IPS DF 6.9 (cell line): ENCODE measurements around the gene VWA5B2.

Source experiments
- DNase-seq: peaks from one replicate; pipeline ENCODE4 v3.0.0-alpha.2; 2013; ENCODE audit warnings: low read depth, low spot score
- H3K27ac ChIP-seq: one replicate; pipeline ENCODE4 v1.5.1; 2013; ENCODE audit warnings: low read length, control low read depth
- H3K27me3 ChIP-seq: 2 replicates; pipeline ENCODE4 v1.6.1; 2013; ENCODE audit warnings: mild to moderate bottlenecking, low read length; ENCODE audit not compliant: control insufficient read depth, insufficient read depth
- H3K36me3 ChIP-seq: 2 replicates; pipeline ENCODE4 v1.6.1; 2013; ENCODE audit warnings: low read length; ENCODE audit not compliant: control insufficient read depth, insufficient read depth
- H3K4me1 ChIP-seq: 2 replicates; pipeline ENCODE4 v1.6.1; 2013; ENCODE audit warnings: low read length; ENCODE audit not compliant: control insufficient read depth, insufficient read depth
- H3K4me3 ChIP-seq: 2 replicates; pipeline ENCODE4 v1.5.1; 2013; ENCODE audit warnings: mild to moderate bottlenecking, low read length
- H3K9me3 ChIP-seq: 2 replicates; pipeline ENCODE4 v1.6.1; 2013; ENCODE audit warnings: low read length, inconsistent platforms; ENCODE audit not compliant: control insufficient read depth, insufficient read depth
- WGBS: extraction: QIAGEN DNeasy Blood & Tissue Kit; methylation state at CpG from one replicate; pipeline ENCODE4 v1.1.7; 2013; ENCODE audit warnings: mixed read lengths, missing lambda C conversion rate; ENCODE audit not compliant: insufficient read length, insufficient coverage; 5-methylcytosine and 5-hydroxymethylcytosine counted together

VWA5B2 gene

DNA sequence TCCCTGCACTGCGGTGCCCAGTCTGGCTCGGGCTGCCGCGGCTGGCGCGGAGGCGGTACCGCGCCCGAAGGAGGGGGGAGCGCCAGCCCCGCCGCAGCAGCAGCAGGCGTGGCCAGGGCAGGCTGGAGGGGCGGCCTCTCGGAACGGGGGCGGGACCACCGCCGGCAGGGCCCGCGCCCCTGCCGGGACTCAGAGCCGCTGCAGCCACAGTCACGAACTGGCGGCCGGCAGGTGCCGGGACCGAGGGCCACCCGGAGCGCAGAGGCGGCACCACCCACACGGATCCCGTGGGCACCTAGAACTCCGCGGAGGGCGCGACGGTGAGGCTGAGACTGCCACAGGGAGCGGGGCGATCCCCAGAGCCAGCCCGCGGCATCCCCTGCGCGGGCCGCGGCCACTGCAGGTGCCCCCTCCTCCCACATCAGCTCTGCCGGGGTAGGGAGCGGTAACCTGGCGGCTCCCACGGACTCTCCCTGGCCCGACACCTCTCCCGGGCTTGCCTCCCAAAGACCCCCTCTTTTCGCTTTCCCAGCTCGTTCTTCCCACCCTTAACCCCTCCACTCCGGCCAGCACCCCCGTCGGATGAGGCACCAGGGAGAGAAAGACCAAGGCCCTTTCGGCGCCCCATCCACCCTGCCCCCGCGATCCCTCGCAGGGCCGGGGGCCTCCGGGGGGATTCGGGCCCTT lies at the start of gene VWA5B2:
TSS of gene VWA5B2 (plus strand) at position 192 of the 687 bp plus-strand sequence. CDS start 944 bp downstream, outside the sequence.
- WGBS: no CpG with 5 or more reads among the region's 66 CpGs
- no peak for DNase-seq

DNA sequence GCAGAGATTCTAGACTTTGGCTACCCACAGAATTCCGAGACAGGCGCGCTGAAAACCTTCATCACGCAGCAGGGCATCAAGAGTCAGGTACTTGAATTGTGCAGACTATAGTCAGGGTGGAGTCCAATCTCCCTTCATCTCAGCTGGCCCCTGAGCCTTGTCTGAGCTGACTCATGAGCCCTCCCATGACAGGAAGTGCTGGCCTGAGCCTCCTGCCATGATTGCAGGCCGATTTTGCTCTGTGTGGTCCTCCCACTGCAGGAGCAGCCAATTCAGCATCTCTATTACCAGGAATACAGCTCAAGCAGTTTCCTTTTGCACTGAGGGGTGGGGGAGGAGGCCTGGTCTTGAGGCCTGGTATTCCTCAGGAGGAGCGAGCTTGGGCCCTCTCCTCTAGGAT lies 49.2 kb upstream of the VWA5B2 start:
- no peaks in the 10 kb centered on the region for H3K9me3 ChIP-seq
- H3K27me3 ChIP-seq: no peaks in the 10 kb centered on the region
- H3K36me3 ChIP-seq: peaks cover 41% of the 10 kb centered on the region
- H3K27ac ChIP-seq: no peak overlapping the region
- H3K4me3 ChIP-seq: no peak overlapping the region
- WGBS: no CpG with 5 or more reads among the region's 6 CpGs
- no peak for DNase-seq
- H3K4me1 ChIP-seq: peaks cover 1% of the 10 kb centered on the region; the same call in 1 of the 2 replicates

More for the DNA sequence above, at the start of gene VWA5B2:
- H3K27ac ChIP-seq: no peak within 1 kb of the TSS
- H3K9me3 ChIP-seq: no peaks in the 10 kb centered on the region
- peaks cover 2% of the 10 kb centered on the region; the same call in 1 of the 2 replicates for H3K4me1 ChIP-seq
- peak within 1 kb of the TSS; percentile 34; the same call in 1 of the 2 replicates for H3K4me3 ChIP-seq
- H3K36me3 ChIP-seq: no peaks in the 10 kb centered on the region
- peaks cover 46% of the 10 kb centered on the region for H3K27me3 ChIP-seq

DNA sequence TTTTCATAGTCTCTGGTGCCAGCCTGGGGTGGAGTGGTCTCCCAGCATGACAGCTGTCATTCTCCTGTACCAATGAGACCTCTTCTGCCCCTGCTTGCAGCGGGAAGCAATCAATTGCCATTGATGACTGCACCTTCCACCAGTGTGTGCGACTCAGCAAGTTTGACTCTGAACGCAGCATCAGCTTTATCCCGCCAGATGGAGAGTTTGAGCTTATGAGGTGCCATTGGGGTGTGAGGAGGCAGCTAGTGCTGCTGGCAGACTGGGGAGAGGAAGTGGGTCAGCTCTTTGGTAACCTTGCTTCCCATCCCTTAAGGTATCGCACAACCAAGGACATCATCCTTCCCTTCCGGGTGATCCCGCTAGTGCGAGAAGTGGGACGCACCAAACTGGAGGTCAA lies 47.8 kb upstream of the VWA5B2 start:
- Histone ChIP-seq H3K27ac (no peak overlapping the region), H3K36me3 (peaks cover 41% of the 10 kb centered on the region), H3K4me3 (no peak overlapping the region), H3K4me1 (peaks cover 1% of the 10 kb centered on the region; the same call in 1 of the 2 replicates), H3K9me3 (no peaks in the 10 kb centered on the region), H3K27me3 (no peaks in the 10 kb centered on the region)
- no peak for DNase-seq
- no CpG with 5 or more reads among the region's 9 CpGs for WGBS

DNA sequence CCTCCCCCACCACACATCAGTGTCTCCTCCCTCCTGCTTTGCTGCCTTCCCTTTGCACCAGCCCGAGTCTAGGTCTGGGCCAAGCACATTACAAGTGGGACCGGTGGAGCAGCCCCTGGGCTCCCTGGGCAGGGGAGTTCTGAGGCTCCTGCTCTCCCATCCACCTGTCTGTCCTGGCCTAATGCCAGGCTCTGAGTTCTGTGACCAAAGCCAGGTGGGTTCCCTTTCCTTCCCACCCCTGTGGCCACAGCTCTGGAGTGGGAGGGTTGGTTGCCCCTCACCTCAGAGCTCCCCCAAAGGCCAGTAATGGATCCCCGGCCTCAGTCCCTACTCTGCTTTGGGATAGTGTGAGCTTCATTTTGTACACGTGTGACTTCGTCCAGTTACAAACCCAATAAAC lies 45.7 kb upstream of the VWA5B2 start:
- WGBS: no CpG with 5 or more reads among the region's 5 CpGs
- Histone ChIP-seq H3K36me3 (peaks cover 32% of the 10 kb centered on the region), H3K27me3 (no peaks in the 10 kb centered on the region), H3K27ac (no peak overlapping the region), H3K9me3 (no peaks in the 10 kb centered on the region), H3K4me3 (no peak overlapping the region), H3K4me1 (no peaks in the 10 kb centered on the region)
- DNase-seq: no peak

DNA sequence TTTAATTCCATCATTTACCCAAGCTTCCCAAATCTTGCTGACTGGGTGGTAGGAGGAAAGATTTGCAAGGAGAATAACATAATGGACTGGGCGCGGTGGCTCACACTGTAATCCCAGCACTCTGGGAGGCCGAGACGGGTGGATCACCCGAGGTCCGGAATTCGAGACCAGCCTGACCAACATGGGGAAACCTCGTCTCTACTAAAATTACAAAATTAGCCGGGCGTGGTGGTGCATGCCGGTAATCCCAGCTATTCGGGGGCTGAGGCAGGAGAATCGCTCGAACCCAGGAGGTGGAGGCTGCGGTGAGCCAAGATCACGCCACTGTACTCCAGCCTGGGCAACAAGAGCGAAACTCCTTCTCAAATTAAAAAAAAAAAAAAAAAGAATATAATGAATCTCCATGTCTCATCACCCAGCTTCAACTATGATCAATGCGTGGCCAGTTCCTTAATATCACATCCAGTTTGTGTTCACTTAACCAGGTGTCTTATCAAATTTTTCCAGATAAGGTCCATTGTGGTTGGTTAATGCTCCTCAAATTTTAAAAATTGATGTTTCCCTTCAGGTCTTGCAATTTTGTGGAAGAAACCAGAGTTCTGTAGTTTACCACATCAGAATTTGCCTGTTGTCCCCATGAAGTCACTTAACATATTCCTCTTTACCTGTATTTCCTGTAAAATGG lies 44.7 kb upstream of the VWA5B2 start:
- Histone ChIP-seq H3K4me3 (no peak overlapping the region), H3K27ac (no peak overlapping the region), H3K4me1 (no peaks in the 10 kb centered on the region), H3K9me3 (no peaks in the 10 kb centered on the region), H3K27me3 (no peaks in the 10 kb centered on the region), H3K36me3 (peaks cover 37% of the 10 kb centered on the region)
- DNase-seq: no peak
- WGBS: no CpG with 5 or more reads among the region's 18 CpGs

DNA sequence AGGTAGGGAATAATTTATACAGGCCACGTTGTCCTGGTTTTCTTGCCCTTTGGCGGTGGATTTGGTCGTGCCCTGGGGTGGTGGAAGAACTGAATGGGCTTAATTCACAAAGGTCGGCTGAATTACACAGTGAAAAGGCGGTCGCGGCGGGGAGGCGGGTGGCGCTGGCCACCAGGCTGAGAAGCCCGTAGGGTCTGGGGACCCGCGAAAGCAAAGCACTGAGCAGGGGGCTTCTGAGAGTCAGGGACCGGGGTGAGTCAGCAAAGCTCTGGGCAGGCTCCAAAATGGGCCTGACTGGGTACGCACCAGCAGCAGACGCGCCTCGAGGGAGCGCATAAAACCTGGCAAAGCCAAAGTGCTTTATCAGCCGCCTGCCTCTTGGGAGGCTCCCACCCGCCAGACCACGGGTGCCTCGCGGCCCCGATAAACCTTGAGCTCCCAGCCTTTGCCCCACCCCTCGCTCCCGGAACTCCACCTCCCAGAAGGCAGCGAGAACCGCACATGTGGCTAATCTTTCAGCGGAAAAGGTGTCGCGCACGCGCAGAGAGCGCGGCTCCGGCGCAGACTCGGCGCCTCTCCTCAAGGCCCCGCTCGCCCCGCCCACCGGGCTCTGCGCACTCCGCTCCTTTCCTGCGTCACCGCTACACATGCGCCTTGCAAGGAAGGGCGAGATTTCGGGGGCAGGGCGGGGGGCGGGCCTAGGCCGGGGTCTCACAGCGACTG lies 43.8 kb upstream of the VWA5B2 start:
- H3K36me3 ChIP-seq: peaks cover 34% of the 10 kb centered on the region

DNA sequence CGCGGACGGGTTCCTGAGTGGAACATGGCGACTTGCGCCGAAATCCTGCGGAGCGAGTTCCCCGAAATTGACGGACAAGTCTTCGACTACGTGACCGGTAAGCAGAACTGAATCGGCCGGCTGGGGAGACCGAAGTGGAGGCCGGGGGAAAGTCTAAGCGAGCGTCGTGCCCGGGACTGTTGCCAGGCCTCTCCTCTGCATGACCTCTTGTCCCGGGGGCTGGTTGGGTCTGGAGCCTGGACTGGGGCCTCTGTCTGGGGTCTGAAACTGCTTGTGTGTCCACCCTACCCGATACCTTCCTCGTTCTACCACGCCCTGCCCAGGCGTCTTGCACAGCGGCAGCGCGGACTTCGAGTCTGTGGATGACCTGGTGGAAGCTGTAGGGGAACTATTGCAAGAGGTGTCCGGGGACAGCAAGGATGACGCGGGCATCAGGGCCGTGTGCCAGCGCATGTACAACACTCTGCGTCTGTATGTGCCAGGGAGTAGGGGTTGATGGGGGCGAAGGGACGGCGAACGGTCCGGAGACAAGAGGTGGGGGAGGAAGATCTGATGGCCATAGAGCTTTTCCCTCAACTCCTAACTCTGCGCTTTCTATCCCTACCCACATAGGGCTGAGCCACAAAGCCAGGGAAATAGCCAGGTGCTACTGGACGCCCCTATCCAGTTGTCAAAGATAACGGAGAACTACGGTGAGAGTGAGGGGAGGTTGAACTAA lies 43.0 kb upstream of the VWA5B2 start, which contains the start of gene ABCF3:
TSS of gene ABCF3 (plus strand) at position 16 of the 718 bp plus-strand sequence. CDS start at position 25, 9 bp downstream.
- H3K9me3 ChIP-seq: no peaks in the 10 kb centered on the region
- H3K36me3 ChIP-seq: peaks cover 27% of the 10 kb centered on the region
- no peak for DNase-seq
- no peaks in the 10 kb centered on the region for H3K4me1 ChIP-seq
- H3K27me3 ChIP-seq: no peaks in the 10 kb centered on the region
- H3K4me3 ChIP-seq: peak within 1 kb of the TSS; percentile 59
- H3K27ac ChIP-seq: no peak within 1 kb of the TSS
- no CpG with 5 or more reads among the region's 45 CpGs for WGBS

More for the DNA sequence above, 43.8 kb upstream of the VWA5B2 start:
- Histone ChIP-seq H3K27ac (no peak overlapping the region), H3K9me3 (no peaks in the 10 kb centered on the region), H3K27me3 (no peaks in the 10 kb centered on the region), H3K4me1 (no peaks in the 10 kb centered on the region), H3K4me3 (peak overlapping the region; percentile 59; the same call in 1 of the 2 replicates)
- WGBS: no CpG with 5 or more reads among the region's 55 CpGs
- DNase-seq: peak; percentile 99

DNA sequence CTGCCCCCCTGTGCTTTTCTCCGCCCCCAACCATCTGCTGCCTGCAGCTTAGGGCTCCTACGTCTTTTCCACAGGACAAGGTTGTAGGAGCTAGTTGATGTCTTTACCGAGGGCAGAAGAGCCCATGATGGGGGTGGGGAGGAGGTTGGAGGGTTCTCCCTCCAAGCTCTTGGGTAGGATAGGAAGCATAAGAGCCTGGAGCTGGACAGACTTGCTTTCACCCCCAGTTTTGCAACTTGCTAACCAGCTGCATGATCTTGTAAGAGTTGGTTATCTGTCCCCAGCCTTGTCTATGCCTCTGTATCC lies 42.5 kb upstream of the VWA5B2 start:
- Histone ChIP-seq H3K27ac (no peak overlapping the region), H3K36me3 (peaks cover 22% of the 10 kb centered on the region), H3K4me1 (no peaks in the 10 kb centered on the region), H3K9me3 (no peaks in the 10 kb centered on the region), H3K4me3 (peak overlapping the region; percentile 59; the same call in 1 of the 2 replicates), H3K27me3 (no peaks in the 10 kb centered on the region)
- DNase-seq: no peak
- WGBS: no CpG with 5 or more reads among the region's 3 CpGs

DNA sequence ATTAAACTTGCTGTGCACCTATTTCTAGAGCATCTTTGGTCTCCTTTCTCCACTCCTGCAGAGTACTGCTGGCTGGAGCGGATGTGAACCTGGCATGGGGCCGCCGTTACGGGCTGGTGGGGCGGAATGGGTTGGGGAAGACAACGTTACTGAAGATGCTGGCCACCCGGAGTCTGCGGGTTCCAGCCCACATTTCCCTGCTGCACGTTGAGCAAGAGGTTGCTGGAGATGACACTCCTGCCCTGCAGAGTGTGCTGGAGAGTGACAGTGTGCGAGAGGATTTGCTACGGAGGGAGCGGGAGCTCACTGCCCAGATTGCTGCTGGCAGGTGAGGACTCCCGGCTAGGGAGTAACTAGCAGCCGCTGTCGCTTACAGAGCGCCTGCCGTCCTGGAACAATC lies 41.3 kb upstream of the VWA5B2 start:
- DNase-seq: no peak
- WGBS: no CpG with 5 or more reads among the region's 17 CpGs
- Histone ChIP-seq H3K4me3 (no peak overlapping the region), H3K27me3 (no peaks in the 10 kb centered on the region), H3K27ac (no peak overlapping the region), H3K9me3 (no peaks in the 10 kb centered on the region), H3K36me3 (peaks cover 23% of the 10 kb centered on the region), H3K4me1 (no peaks in the 10 kb centered on the region)

DNA sequence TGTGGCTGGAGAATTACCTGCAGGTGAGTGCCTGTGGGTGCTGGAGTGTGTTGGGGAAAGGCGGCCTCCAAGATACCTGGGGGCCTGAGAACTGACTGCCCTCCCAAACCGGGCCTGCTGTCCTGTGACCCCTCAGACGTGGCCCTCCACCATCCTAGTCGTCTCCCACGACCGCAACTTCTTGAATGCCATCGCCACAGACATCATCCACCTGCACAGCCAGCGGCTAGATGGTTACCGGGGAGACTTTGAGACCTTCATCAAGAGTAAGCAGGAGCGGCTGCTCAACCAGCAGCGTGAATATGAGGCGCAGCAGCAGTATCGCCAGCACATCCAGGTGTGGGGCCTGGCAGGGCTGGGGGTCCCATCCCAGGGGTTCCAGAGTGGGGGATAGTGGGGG lies 40.0 kb upstream of the VWA5B2 start:
- no peaks in the 10 kb centered on the region for H3K27me3 ChIP-seq
- H3K4me1 ChIP-seq: no peaks in the 10 kb centered on the region
- no peak overlapping the region for H3K4me3 ChIP-seq
- no peak for DNase-seq
- no peaks in the 10 kb centered on the region for H3K9me3 ChIP-seq
- peaks cover 31% of the 10 kb centered on the region for H3K36me3 ChIP-seq
- whole genome bisulfite sequencing: no CpG with 5 or more reads among the region's 13 CpGs
- H3K27ac ChIP-seq: no peak overlapping the region
